HG03432 (cell line): Measurements from ENCODE around the gene ACTL6B.
A peak's percentile ranks its signal among the peaks of the same experiment; 100 is the strongest.

Experiments used
- ATAC-seq: cut with Tn5 transposase; IDR thresholded peaks from one replicate; pipeline ENCODE4 v1.9.1; 2021; ENCODE audit warnings: mild to moderate bottlenecking, moderate library complexity; ENCODE audit not compliant: unreplicated experiment

Gene ACTL6B

DNA sequence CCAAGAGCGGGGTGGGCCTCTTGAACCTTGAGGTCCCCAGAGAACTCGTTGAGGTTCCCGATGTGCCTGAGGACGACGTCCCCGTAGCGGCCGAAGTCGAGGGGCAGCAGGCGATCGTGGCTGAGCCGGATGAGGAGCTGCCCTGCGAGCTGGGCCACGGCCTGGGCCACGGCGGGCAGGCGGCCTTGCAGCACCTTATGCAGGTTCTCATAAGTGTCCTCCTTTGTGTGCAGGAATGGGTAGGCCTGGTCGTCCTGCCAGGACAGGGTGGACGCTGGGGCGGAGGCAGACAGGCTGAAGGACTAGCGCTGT, 29.1 kb downstream of the ACTL6B start:
- ATAC-seq, result no peak

GRCh38 chr7:100626530-100627237, 29.6 kb downstream of the ACTL6B start:
- peak; percentile 91 for ATAC-seq

DNA sequence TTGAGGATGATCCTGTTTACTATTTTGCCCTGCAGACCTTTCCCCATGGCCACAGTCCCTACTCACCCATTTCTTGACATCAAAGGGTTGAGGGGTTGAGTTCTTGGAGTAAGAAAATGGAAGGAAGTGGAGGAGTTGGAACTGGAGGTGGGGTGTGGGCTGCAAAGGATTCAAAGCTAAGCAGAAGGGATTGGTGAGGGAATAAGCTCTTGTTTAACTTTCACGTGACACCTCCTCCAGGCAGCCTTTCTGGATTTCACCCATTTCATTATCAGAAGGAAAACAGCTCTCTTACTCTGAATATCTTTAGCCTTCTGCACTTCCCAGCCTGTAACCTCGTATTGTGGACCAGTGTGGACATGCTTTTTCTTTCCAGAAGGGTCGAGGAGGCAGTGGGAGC, 30.2 kb downstream of the ACTL6B start:
- no peak for ATAC-seq

GRCh38 chr7:100623951-100624824, 32.1 kb downstream of the ACTL6B start:
- no peak for ATAC-seq

- no peak for ATAC-seq
Observed at GRCh38 chr7:100621554-100621953, 34.7 kb downstream of the ACTL6B start.

DNA sequence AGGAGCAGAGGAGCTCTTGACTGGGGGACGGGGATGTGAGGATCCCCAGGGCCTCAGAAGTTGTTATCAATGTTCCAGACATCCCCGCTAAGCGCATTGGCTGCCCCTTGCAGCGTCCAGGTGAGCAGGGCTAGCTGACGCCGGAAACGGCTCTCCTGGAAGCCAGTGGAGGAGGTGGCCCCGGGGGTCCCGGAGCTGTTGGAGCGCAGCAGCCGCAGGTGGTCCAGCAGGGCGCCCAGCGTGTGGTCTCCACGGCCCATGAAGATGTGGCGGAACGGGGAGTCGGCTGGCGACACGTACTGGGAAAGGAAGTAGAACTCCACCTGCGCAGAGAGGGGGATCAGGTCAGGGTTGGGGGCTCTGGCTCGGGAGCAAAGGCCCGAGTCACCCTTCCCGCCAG, 35.4 kb downstream of the ACTL6B start:
- no peak for ATAC-seq

DNA sequence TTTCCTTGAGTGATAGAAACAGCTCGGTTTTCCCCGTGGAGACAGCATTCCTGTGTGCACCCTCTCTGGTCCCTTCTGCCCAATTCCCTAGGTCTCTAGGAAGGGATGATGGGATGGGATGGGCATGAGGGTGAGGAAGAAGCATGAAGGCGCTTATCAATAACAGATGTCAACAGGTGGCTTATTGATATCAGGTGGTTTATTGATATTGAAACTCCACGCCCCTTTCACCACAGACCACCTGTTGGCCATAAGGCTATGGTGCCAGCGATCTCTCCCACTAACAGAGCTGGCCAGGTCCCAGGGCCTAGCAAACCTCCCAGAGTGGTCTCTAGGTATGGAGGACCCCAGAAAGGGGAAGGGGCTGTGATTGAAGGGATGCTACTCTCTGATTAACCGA, 36.0 kb downstream of the ACTL6B start:
- ATAC-seq, result no peak

DNA sequence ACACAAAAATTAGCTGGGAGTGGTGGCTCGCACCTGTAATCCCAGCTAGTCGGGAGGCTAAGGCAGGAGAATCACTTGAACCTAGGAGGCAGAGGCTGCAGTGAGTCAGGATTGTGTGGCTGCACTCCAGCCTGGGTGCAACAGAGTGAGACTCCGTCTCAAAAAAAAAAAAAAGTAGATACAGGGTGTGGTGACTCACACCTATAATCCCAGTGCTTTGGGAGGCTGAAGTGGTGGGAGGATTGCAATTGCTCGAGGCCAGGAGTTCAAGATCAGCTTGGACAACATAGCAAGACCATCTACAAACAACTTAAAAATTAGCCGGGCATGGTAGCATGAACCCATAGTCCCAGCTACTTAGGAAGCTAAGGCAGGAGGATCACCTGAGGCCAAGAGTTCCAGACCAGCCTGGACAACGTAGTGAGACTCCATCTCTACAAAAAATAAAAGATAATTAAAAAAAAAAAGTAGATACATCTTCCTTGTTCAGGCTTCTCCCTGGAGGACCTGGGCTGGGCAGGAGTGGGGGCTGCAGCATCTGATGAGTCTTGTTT, 41.9 kb downstream of the ACTL6B start:
- no peak for ATAC-seq

GRCh38 chr7:100613412-100614175, 42.7 kb downstream of the ACTL6B start:
- ATAC-seq, result no peak

GRCh38 chr7:100612730-100613390, 43.4 kb downstream of the ACTL6B start:
- ATAC-seq, result no peak

DNA sequence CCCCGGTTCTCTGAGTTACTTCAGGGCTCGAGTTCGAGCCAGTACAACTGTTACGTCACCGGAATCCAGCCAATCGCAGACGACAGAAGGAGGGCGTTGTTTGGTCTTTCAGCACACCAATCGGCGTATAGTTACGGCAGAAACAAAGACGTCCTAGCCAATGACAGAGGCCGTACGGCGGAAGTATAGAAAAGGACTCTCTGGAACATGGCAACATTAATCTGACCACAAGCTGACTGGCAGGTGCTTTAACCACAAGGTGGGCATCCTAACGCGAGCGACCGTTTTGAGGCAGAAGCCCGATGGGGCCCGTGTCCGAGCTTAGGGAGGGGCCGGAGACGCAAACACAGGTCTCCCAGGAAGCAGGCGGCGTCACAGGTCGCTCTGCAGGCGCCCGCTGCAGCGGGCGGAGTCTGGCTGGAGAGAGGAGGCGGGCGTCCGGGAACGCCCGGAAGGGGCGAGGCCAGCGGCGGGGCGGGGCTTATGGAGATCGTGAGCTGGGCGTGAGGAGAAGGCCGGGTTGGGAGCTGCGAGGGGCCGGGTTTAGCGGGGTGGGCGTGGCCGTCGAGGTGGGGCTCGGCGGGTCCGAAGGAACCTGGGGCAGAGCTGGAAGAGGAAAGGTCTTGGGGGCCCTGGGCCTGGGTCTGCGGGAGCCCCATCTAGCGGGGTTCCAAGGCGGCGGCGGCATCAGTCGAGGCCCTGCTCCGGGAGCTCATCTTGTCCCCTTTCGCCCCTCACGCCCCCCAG, 44.1 kb downstream of the ACTL6B start, which contains the start of gene MOSPD3:
Gene MOSPD3, plus strand, starts transcription at position 558 of the 747 bp plus-strand sequence. CDS start 252 bp downstream, outside the sequence.
- ATAC-seq, result peak; percentile 92

- ATAC-seq, result no peak
Observed at GRCh38 chr7:100609958-100610357, 46.3 kb downstream of the ACTL6B start.

- ATAC-seq, result no peak
Observed at GRCh38 chr7:100607111-100607510, 49.1 kb downstream of the ACTL6B start.

GRCh38 chr7:100606313-100606712, 49.9 kb downstream of the ACTL6B start:
- ATAC-seq, result no peak

- no peak for ATAC-seq
Observed at GRCh38 chr7:100604976-100605911, 51.0 kb downstream of the ACTL6B start.

GRCh38 chr7:100604028-100604975, 51.9 kb downstream of the ACTL6B start:
- peak; percentile 57 for ATAC-seq

- peak; percentile 4 for ATAC-seq
Observed at GRCh38 chr7:100603726-100604027, 52.6 kb downstream of the ACTL6B start.
